Activated B cell treated with CpG ODN at 0.5 μM for 24 hours (primary cell): ENCODE data around the gene KIF5A. TPM values are rescaled to one million over a fixed set of nuclear protein-coding genes. Genes with fewer than 3 reads are reported as not detected.

ENCODE experiments used
- ATAC-seq: fragments of 200-7000 bp; cut with Tn5 transposase; one replicate; pipeline ENCODE4 v1.10.0; 2021; ENCODE audit warnings: low read depth, mild to moderate bottlenecking, moderate library complexity
- CTCF ChIA-PET: fragments of 350-600 bp; sonication (Branson Sonifier 250); formaldehyde crosslinking; loops from one replicate; lab custom pipeline; 2021; ENCODE audit warnings: antibody characterized with exemption; lab: Charles Lee
- POLR2A ChIA-PET: fragments of 350-600 bp; sonication (Branson Sonifier 250); formaldehyde crosslinking; loops from one replicate; lab custom pipeline; 2021; ENCODE audit warnings: antibody characterized with exemption; lab: Charles Lee
- DNase-seq: peaks from one replicate; pipeline ENCODE4 v3.0.0; 2022
- H3K27ac Mint-ChIP-seq: one replicate; pipeline ENCODE4 v1.8.0; 2020; ENCODE audit warnings: mixed read lengths
- H3K27me3 Mint-ChIP-seq: one replicate; pipeline ENCODE4 v1.8.0; 2021; ENCODE audit warnings: mixed read lengths
- H3K36me3 Mint-ChIP-seq: one replicate; pipeline ENCODE4 v1.8.0; 2021; ENCODE audit warnings: low read depth, mixed read lengths
- H3K4me1 Mint-ChIP-seq: one replicate; pipeline ENCODE4 v1.8.0; 2021; ENCODE audit warnings: mixed read lengths
- H3K4me3 Mint-ChIP-seq: one replicate; pipeline ENCODE4 v1.8.0; 2020; ENCODE audit warnings: mild to moderate bottlenecking, mixed read lengths
- H3K9me3 Mint-ChIP-seq: one replicate; pipeline ENCODE4 v1.8.0; 2020; ENCODE audit warnings: mixed read lengths
- CTCF ChIP-seq: fragments of 200-600 bp; IDR thresholded peaks from one replicate; pipeline ENCODE4 v1.8.0; 2022; ENCODE audit warnings: antibody characterized with exemption, mild to moderate bottlenecking
- intact Hi-C: fragments of 100-400 bp; cut with micrococcal nuclease; formaldehyde crosslinking; loops from one replicate; pipeline ENCODE4 v1.15.1; 2024
- total RNA-seq: library from RNA; stranded (reverse); gene quantifications from 2 replicates; pipeline ENCODE4 v1.2.3, GENCODE V29; 2022

Gene KIF5A
- total RNA-seq, 1 donor from 2014 or later: 0.13 TPM

- Mint-ChIP-seq H3K4me1 (peaks cover 36% of the 10 kb centered on the region), H3K4me3 (no peak overlapping the region), H3K27me3 (peaks cover 10% of the 10 kb centered on the region), H3K36me3 (peaks cover 15% of the 10 kb centered on the region), H3K9me3 (no peaks in the 10 kb centered on the region), H3K27ac (no peak overlapping the region)
- ATAC-seq (no peak), DNase-seq (no peak)
- intact Hi-C loops: no loop called here
- ChIA-PET POLR2A (no interaction called here), CTCF (no interaction called here)
- TF ChIP-seq CTCF: no peak
Observed at GRCh38 chr12:57548013-57548315, 1.9 kb upstream of the KIF5A start.

GRCh38 chr12:57548488-57548887, 1.4 kb upstream of the KIF5A start:
- intact Hi-C loops: no loop called here
- ATAC-seq: no peak
- CTCF ChIA-PET: no interaction called here
- Mint-ChIP-seq H3K9me3 (no peaks in the 10 kb centered on the region), H3K4me1 (peaks cover 33% of the 10 kb centered on the region), H3K27me3 (peaks cover 10% of the 10 kb centered on the region), H3K4me3 (peak overlapping the region; percentile 45), H3K36me3 (peaks cover 12% of the 10 kb centered on the region), H3K27ac (no peak overlapping the region)
- no peak for TF ChIP-seq CTCF
- DNase-seq: no peak
- POLR2A ChIA-PET: no interaction called here

- DNase-seq: no peak
- no peak for TF ChIP-seq CTCF
- Mint-ChIP-seq H3K9me3 (no peaks in the 10 kb centered on the region), H3K27ac (no peak overlapping the region), H3K4me1 (peaks cover 31% of the 10 kb centered on the region), H3K36me3 (peaks cover 12% of the 10 kb centered on the region), H3K27me3 (peaks cover 10% of the 10 kb centered on the region), H3K4me3 (peak overlapping the region; percentile 75)
- POLR2A ChIA-PET: no interaction called here
- CTCF ChIA-PET: no interaction called here
- intact Hi-C loops: no loop called here
- ATAC-seq: no peak
Observed at GRCh38 chr12:57549203-57549908, 488 bp upstream of the KIF5A start.

GRCh38 chr12:57550641-57551549, 1.1 kb downstream of the KIF5A start:
- Mint-ChIP-seq H3K4me3 (peak overlapping the region; percentile 75), H3K4me1 (peaks cover 26% of the 10 kb centered on the region), H3K9me3 (no peaks in the 10 kb centered on the region), H3K36me3 (peaks cover 6% of the 10 kb centered on the region), H3K27ac (no peak overlapping the region), H3K27me3 (peaks cover 10% of the 10 kb centered on the region)
- POLR2A ChIA-PET: no interaction called here
- DNase-seq (no peak), ATAC-seq (no peak)
- intact Hi-C loops: no loop called here
- CTCF ChIA-PET: no interaction called here
- TF ChIP-seq CTCF: no peak

GRCh38 chr12:57551637-57552305, 1.9 kb downstream of the KIF5A start:
- no peak overlapping the region for H3K4me3 Mint-ChIP-seq
- no peak for TF ChIP-seq CTCF

More at GRCh38 chr12:57551637-57552305, 1.9 kb downstream of the KIF5A start:
- intact Hi-C loops: no loop called here
- POLR2A ChIA-PET: no interaction called here
- H3K4me1 Mint-ChIP-seq: peaks cover 18% of the 10 kb centered on the region
- H3K9me3 Mint-ChIP-seq: no peaks in the 10 kb centered on the region
- peaks cover 10% of the 10 kb centered on the region for H3K27me3 Mint-ChIP-seq
- DNase-seq (no peak), ATAC-seq (no peak)
- H3K36me3 Mint-ChIP-seq: peaks cover 3% of the 10 kb centered on the region
- H3K27ac Mint-ChIP-seq: no peak overlapping the region
- CTCF ChIA-PET: no interaction called here
